ENCODE data around the gene PPP1R13B. TPM values are rescaled to one million over a fixed set of nuclear protein-coding genes. Genes with fewer than 3 reads are reported as not detected.
A peak's percentile ranks its signal among the peaks of the same experiment; 100 is the strongest.

The PPP1R13B gene
- total RNA-seq, 1 donor from 2014 or later: 40.3 TPM

DNA sequence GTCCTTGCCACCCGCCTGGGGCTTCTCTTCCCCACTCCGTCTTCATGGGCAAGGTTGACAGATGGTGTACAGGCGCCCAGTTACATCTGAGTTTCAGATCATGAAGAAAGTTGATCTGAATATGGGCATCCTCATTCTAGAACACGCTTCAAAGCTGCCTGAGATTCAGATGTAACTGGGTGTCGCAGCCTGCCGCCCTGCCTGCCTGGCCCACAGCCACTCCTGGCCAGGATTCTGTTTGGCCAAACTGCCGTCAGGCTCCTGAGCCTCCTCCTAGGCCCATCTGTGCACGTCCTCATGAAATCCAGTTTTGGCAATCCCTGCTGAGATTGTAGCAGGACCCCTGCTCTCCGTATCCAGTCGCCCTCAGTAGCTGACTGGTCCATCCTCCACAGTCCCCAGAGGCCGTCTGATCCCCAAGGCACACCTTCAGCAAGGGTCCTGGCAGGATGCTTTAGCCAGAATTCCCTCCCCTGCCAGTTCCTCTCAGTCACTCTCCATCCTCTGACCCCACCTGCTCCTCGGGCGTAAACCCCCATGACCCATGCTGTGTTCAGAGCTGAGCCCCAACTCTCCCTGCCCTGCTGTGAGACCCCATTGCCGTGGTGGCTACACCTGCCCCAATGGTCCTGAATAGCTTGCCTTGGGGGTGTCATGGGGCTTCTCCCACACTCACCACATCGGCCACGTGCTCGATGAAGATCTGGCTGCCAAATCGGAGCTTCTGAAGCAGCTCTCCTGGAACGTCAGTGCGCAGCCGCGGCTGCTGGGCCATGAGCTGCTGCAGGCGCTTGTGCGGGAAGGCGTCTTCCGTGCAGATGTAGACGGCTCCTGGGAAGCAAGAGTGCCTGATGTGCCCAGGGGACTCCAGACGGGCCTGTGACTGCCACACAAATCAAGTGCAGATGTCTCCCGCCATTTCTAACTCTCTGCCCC, 144.6 kb downstream of the PPP1R13B start:
- Mint-ChIP-seq H3K9me3 (ENCODE audit: low read depth) (no peaks in the 10 kb centered on the region), H3K27ac (no peak overlapping the region), H3K36me3 (ENCODE audit: insufficient read depth) (peaks cover 2% of the 10 kb centered on the region), H3K4me1 (ENCODE audit: low read depth) (no peaks in the 10 kb centered on the region), H3K4me3 (ENCODE audit: low read depth) (no peak overlapping the region), H3K27me3 (no peaks in the 10 kb centered on the region)
- DNase-seq (ENCODE audit: low spot score, unreplicated experiment): no peak
- TF ChIP-seq, protein P1, sequence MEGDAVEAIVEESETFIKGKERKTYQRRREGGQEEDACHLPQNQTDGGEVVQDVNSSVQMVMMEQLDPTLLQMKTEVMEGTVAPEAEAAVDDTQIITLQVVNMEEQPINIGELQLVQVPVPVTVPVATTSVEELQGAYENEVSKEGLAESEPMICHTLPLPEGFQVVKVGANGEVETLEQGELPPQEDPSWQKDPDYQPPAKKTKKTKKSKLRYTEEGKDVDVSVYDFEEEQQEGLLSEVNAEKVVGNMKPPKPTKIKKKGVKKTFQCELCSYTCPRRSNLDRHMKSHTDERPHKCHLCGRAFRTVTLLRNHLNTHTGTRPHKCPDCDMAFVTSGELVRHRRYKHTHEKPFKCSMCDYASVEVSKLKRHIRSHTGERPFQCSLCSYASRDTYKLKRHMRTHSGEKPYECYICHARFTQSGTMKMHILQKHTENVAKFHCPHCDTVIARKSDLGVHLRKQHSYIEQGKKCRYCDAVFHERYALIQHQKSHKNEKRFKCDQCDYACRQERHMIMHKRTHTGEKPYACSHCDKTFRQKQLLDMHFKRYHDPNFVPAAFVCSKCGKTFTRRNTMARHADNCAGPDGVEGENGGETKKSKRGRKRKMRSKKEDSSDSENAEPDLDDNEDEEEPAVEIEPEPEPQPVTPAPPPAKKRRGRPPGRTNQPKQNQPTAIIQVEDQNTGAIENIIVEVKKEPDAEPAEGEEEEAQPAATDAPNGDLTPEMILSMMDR (IDR thresholded peaks at IDR 0.05; ENCODE audit: unreplicated experiment): no peak

DNA sequence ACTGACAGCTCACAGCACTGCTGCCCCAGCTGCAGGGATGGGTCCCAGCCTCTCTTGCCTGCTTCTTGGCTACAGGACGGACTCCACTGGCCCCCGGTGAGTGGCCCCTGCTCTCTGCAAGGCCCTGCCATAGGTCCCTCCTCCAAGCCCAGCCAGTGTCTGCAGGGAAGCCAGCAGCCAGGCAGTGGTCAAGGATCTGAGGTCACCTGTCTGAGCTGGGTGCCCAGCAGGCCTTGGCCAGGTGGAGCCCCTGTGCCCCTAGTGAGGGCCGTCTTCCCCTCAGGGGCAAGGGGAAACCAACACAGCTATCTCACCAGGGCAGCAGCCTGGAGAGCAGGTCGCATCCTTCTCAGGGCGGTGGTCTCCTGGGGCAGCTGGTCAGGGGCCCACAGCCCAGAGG, 145.3 kb downstream of the PPP1R13B start:
- H3K27me3 Mint-ChIP-seq: no peaks in the 10 kb centered on the region

DNA sequence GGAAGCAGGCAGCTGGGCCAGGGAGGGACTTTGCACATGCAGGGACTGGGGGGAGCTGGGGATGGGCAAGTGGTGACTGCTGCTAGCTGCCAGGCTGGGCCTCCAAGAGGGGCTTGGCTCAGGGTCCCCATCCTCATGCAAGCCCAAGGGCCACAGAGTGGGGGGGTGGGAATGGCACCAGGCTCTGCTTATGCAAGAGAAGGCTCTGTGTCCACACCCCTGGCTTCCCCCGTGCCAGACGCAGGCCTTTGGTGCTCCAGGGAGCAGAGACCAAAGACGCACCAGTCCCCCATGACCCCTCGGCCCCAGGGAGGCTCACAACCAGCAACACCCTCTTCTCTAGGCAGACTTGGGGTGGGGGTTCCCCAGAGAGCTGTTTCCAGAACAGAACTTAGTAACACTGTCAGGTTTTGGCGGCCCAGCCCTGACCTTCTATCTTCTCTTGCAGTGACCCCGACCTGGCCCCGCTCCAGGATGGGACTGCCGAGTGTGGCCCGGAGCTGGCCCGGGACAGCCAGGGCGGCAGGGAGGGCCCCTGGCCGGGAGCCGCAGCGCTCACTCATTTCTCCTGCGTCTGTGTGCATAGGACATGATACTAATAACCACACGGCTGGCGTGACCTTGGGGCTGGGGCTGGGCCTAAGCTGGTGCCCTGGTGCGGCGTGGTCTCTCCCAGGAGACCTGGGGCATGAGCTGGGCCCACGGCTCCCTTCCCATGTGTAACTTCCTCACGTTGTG, 146.5 kb downstream of the PPP1R13B start:
- no peaks in the 10 kb centered on the region for H3K9me3 Mint-ChIP-seq (ENCODE audit: low read depth)
- TF ChIP-seq, protein P1 (IDR thresholded peaks at IDR 0.05; ENCODE audit: unreplicated experiment): no peak
- DNase-seq (ENCODE audit: low spot score, unreplicated experiment): no peak
- H3K27me3 Mint-ChIP-seq: no peaks in the 10 kb centered on the region
- no peak overlapping the region for H3K27ac Mint-ChIP-seq
- H3K4me3 Mint-ChIP-seq (ENCODE audit: low read depth): no peak overlapping the region
- peaks cover 3% of the 10 kb centered on the region for H3K4me1 Mint-ChIP-seq (ENCODE audit: low read depth)
- H3K36me3 Mint-ChIP-seq (ENCODE audit: insufficient read depth): peaks cover 2% of the 10 kb centered on the region

More for the DNA sequence above, 145.3 kb downstream of the PPP1R13B start:
- TF ChIP-seq, protein P1 (IDR thresholded peaks at IDR 0.05; ENCODE audit: unreplicated experiment): no peak
- peaks cover 2% of the 10 kb centered on the region for H3K36me3 Mint-ChIP-seq (ENCODE audit: insufficient read depth)
- no peak overlapping the region for H3K27ac Mint-ChIP-seq
- no peaks in the 10 kb centered on the region for H3K9me3 Mint-ChIP-seq (ENCODE audit: low read depth)
- DNase-seq (ENCODE audit: low spot score, unreplicated experiment): no peak
- no peaks in the 10 kb centered on the region for H3K4me1 Mint-ChIP-seq (ENCODE audit: low read depth)
- H3K4me3 Mint-ChIP-seq (ENCODE audit: low read depth): no peak overlapping the region

DNA sequence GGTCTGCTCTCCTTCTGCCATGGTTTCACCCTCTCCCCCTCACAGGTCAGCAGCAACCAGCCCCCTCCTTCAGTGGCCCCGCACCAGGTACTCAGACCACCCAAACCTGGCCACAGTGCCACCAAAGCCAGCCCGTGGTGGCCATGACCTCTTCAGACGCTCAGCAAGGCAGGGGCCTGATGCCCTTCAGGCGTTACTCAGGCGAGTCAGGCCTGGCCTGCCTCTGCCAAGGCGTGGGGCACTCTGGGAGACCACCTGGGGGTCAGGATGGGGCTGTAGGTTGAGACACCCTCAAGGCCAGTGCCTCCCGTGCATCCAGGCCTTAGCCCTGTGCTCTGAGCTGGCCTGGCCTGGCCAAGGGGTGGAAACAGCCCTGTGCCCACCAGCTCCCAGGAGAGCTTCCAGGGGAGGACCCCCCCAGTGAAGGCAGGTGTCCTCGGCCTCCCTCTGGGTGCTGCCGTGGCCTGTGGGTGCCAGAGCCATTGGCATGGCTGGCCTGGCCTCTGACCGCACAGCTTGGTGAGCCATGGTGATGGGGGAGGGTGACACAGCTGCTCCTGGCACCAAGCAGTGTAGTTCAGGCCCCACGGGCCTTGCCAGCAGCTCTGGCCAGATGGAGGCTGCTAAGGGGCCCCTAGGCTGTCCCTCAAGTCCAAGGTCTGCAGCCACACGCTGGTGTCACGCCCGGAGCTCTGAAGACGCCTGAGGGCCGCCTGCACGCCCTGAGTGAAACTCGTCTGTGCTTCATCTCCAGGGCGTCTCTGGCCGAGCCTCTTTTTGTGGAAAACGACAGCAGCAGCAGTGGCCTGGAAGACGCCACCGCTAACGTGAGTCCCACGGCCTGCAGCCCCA, 147.2 kb downstream of the PPP1R13B start:
- Mint-ChIP-seq H3K27ac (peak overlapping the region; percentile 37), H3K9me3 (ENCODE audit: low read depth) (no peaks in the 10 kb centered on the region), H3K36me3 (ENCODE audit: insufficient read depth) (peaks cover 2% of the 10 kb centered on the region), H3K4me1 (ENCODE audit: low read depth) (peaks cover 5% of the 10 kb centered on the region), H3K27me3 (no peaks in the 10 kb centered on the region), H3K4me3 (ENCODE audit: low read depth) (no peak overlapping the region)
- TF ChIP-seq, protein P1 (IDR thresholded peaks at IDR 0.05; ENCODE audit: unreplicated experiment): no peak
- no peak for DNase-seq (ENCODE audit: low spot score, unreplicated experiment)
